Testis (tissue), 3 donors: Measurements from ENCODE around the gene CMPK1. TPM values are rescaled to one million over a fixed set of nuclear protein-coding genes. Genes with fewer than 3 reads are reported as not detected.

Source experiments
- DNase-seq: peaks from one replicate; pipeline ENCODE4 v3.0.0-alpha.2; 2019
- H3K27ac ChIP-seq, 2 donors: fragments of 200-600 bp; sonication (generic); one replicate each; pipeline ENCODE4 v1.5.1; 2019
- H3K27me3 ChIP-seq: fragments of 200-600 bp; sonication (generic); one replicate; pipeline ENCODE4 v1.5.1; 2019
- H3K36me3 ChIP-seq: fragments of 200-600 bp; sonication (generic); one replicate; pipeline ENCODE4 v1.5.1; 2017; ENCODE audit warnings: low read depth; ENCODE audit errors: missing control alignments
- H3K4me1 ChIP-seq: fragments of 200-600 bp; sonication (generic); one replicate; pipeline ENCODE4 v1.5.1; 2019
- H3K4me3 ChIP-seq, 2 donors: fragments of 200-600 bp; sonication (generic); one replicate each; pipeline ENCODE4 v1.5.1; 2017 to 2019
- H3K9me3 ChIP-seq: fragments of 200-600 bp; sonication (generic); one replicate; pipeline ENCODE4 v1.5.1; 2017
- CTCF ChIP-seq, 3 experiments: fragments of 450-650 bp in 2 of 3; fragments of 200-600 bp in 1 of 3; sonication (generic) in 1 of 3; IDR thresholded peaks; one replicate each; pipeline ENCODE4 v1.5.1; 2016 to 2019; ENCODE audit warnings: antibody characterized with exemption in 3 of 3, mild to moderate bottlenecking in 2 of 3, moderate library complexity in 1 of 3
- POLR2A ChIP-seq: fragments of 450-650 bp; IDR thresholded peaks from one replicate; pipeline ENCODE4 v1.6.1; 2017; ENCODE audit warnings: antibody characterized with exemption, mild to moderate bottlenecking, moderate library complexity
- WGBS, 2 donors: methylation state at CpG; one replicate each; pipeline ENCODE4 v1.1.5; 2018; 5-methylcytosine and 5-hydroxymethylcytosine counted together
- intact Hi-C: fragments of 100-400 bp; cut with DNase I; formaldehyde crosslinking; loops from one replicate; pipeline ENCODE4 v1.15.1; 2023; ENCODE audit warnings: low total_unique reads
- polyA plus RNA-seq: library from polyadenylated mRNA; stranded (reverse); fragments of 350-450 nt; fragmentation: Illumina TruSeq; extraction: RNeasy Lipid Tissue Mini Kit (QIAGEN cat#74804); gene quantifications from one replicate; pipeline ENCODE4 v1.2.3, GENCODE V29; 2014; ENCODE audit warnings: low read depth, low replicate concordance; ENCODE audit not compliant: insufficient read depth
- total RNA-seq, 2 donors: library from RNA; depleted of rRNA; stranded (reverse); fragments of >200 nt; gene quantifications; one replicate each; pipeline ENCODE4 v1.2.3, GENCODE V29; 2016

The CMPK1 gene
- total and polyA plus RNA-seq, 3 donors from 2014 or later: 35.1 to 37.0 (median 36.1) TPM

- no peak for DNase-seq
- WGBS, 2 donors: 92 to 95% methylated on average over 7 of the region's 7 CpGs
- H3K4me3 ChIP-seq: no peak overlapping the region
Observed at GRCh38 chr1:47367651-47368050, 34.1 kb downstream of the CMPK1 start.

GRCh38 chr1:47371016-47371517 lies 37.5 kb downstream of the CMPK1 start:
- no peak overlapping the region for H3K4me3 ChIP-seq
- H3K4me1 ChIP-seq: no peaks in the 10 kb centered on the region
- no peak overlapping the region for H3K27ac ChIP-seq
- DNase-seq: no peak
- no peak for TF ChIP-seq CTCF (IDR thresholded peaks at IDR 0.05)
- TF ChIP-seq POLR2A: no peak
- intact Hi-C loops: no loop called here
- no peaks in the 10 kb centered on the region for H3K27me3 ChIP-seq
- no peaks in the 10 kb centered on the region for H3K9me3 ChIP-seq
- peaks cover 7% of the 10 kb centered on the region for H3K36me3 ChIP-seq

More at GRCh38 chr1:47367651-47368050, 34.1 kb downstream of the CMPK1 start:
- intact Hi-C loops: no loop called here
- Histone ChIP-seq H3K4me1 (no peaks in the 10 kb centered on the region), H3K9me3 (no peaks in the 10 kb centered on the region), H3K36me3 (no peaks in the 10 kb centered on the region), H3K27me3 (no peaks in the 10 kb centered on the region), H3K27ac (no peak overlapping the region)
- TF ChIP-seq CTCF (IDR thresholded peaks at IDR 0.05) (no peak), POLR2A (no peak)

- Histone ChIP-seq H3K36me3 (peaks cover 7% of the 10 kb centered on the region), H3K4me1 (no peaks in the 10 kb centered on the region), H3K27me3 (no peaks in the 10 kb centered on the region), H3K9me3 (no peaks in the 10 kb centered on the region), H3K27ac (no peak overlapping the region), H3K4me3 (no peak overlapping the region)
- intact Hi-C loops: no loop called here
- no peak for DNase-seq
- WGBS, 2 donors: 84 to 86% methylated on average over 1 of the region's 1 CpG
- TF ChIP-seq POLR2A (no peak), CTCF (IDR thresholded peaks at IDR 0.05) (no peak)
Observed at GRCh38 chr1:47374501-47374900, 40.9 kb downstream of the CMPK1 start.

GRCh38 chr1:47378147-47378546 lies 44.6 kb downstream of the CMPK1 start:
- no peak for DNase-seq
- TF ChIP-seq POLR2A (no peak), CTCF (IDR thresholded peaks at IDR 0.05) (no peak)
- no peak overlapping the region for H3K4me3 ChIP-seq
- no peak overlapping the region for H3K27ac ChIP-seq
- H3K27me3 ChIP-seq: no peaks in the 10 kb centered on the region
- no peaks in the 10 kb centered on the region for H3K4me1 ChIP-seq
- peaks cover 7% of the 10 kb centered on the region for H3K36me3 ChIP-seq
- no peaks in the 10 kb centered on the region for H3K9me3 ChIP-seq
- intact Hi-C loops: no loop called here
- WGBS, 2 donors: 90 to 94% methylated on average over 1 of the region's 1 CpG

GRCh38 chr1:47380699-47381098 lies 47.1 kb downstream of the CMPK1 start:
- TF ChIP-seq CTCF (IDR thresholded peaks at IDR 0.05) (no peak), POLR2A (no peak)
- Histone ChIP-seq H3K27ac (no peak overlapping the region), H3K4me3 (no peak overlapping the region), H3K4me1 (no peaks in the 10 kb centered on the region), H3K27me3 (no peaks in the 10 kb centered on the region), H3K36me3 (no peaks in the 10 kb centered on the region), H3K9me3 (no peaks in the 10 kb centered on the region)
- 68 to 78% methylated on average over 5 of the region's 5 CpGs for WGBS, 2 donors
- intact Hi-C loops: no loop called here
- DNase-seq: no peak
